ENCODE measurements around the gene FARS2.

Gene FARS2

DNA sequence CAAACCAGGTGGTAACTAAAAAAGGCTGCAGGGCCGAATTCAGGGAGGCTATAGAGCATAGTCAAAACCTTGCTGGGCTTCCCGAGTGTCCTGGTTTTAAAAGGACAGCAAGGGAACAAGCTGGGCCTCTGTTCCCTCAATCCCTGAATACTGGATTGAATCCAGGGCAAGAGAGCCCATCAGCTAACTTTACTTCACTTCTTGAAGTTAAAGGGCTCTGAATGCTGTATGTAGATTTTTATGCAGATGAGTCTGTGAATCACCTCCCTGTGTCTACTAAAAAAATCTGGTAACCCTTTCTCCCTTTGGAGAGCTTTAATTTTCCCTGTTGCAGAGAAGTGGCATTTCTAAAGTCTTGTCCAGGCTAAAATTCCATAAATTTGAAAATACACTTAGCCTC is 30.0 kb upstream of the FARS2 start:
- DNase-seq (ENCODE audit: low read depth) = no peak
- no peak overlapping the region for H3K4me3 ChIP-seq (ENCODE audit: low read depth, low read length)
- TF ChIP-seq CTCF (IDR thresholded peaks at IDR 0.05; ENCODE audit: low read depth, low read length) = no peak
- no peak for TF ChIP-seq MYC (IDR thresholded peaks at IDR 0.05; ENCODE audit: low read depth, low read length)
- TF ChIP-seq POLR2A (IDR thresholded peaks at IDR 0.05; ENCODE audit: extremely low read depth, insufficient read length) = no peak

- TF ChIP-seq, protein P1, sequence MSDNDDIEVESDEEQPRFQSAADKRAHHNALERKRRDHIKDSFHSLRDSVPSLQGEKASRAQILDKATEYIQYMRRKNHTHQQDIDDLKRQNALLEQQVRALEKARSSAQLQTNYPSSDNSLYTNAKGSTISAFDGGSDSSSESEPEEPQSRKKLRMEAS (IDR thresholded peaks at IDR 0.05; ENCODE audit: low read depth, low read length) = no peak
- no peak for TF ChIP-seq MYC (IDR thresholded peaks at IDR 0.05; ENCODE audit: low read depth, low read length)
- TF ChIP-seq CTCF (IDR thresholded peaks at IDR 0.05; ENCODE audit: low read depth, low read length) = no peak
- TF ChIP-seq POLR2A (IDR thresholded peaks at IDR 0.05; ENCODE audit: extremely low read depth, insufficient read length) = no peak
- no peak for DNase-seq (ENCODE audit: low read depth)
- no peak overlapping the region for H3K4me3 ChIP-seq (ENCODE audit: low read depth, low read length)
Measured at GRCh38 chr6:5234874-5235273, 26.4 kb upstream of the FARS2 start.

DNA sequence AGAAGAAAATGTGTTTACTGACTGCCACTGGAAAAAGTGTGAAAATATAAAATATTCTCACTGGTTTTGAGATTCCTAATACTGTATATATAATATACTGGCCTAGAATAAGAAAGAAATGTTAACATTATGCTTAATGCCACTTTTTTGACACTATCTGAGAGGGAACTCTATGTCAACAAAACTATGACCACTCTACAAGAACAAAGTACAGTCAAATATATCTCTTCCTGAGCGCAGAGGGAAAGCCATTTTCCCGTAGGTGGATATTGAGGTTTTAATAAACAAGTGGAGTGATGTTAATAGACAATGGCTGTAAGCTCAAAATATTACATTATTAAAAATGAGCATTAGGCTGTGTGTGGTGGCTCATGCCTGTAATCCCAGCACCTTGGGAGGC is 25.5 kb upstream of the FARS2 start:
- no peak for DNase-seq (ENCODE audit: low read depth)
- TF ChIP-seq, protein P1 (IDR thresholded peaks at IDR 0.05; ENCODE audit: low read depth, low read length) = no peak
- TF ChIP-seq POLR2A (IDR thresholded peaks at IDR 0.05; ENCODE audit: extremely low read depth, insufficient read length) (no peak), MYC (IDR thresholded peaks at IDR 0.05; ENCODE audit: low read depth, low read length) (no peak), CTCF (IDR thresholded peaks at IDR 0.05; ENCODE audit: low read depth, low read length) (no peak)
- H3K4me3 ChIP-seq (ENCODE audit: low read depth, low read length) = no peak overlapping the region

- TF ChIP-seq, protein P1 (IDR thresholded peaks at IDR 0.05; ENCODE audit: low read depth, low read length) = no peak
- TF ChIP-seq POLR2A (IDR thresholded peaks at IDR 0.05; ENCODE audit: extremely low read depth, insufficient read length) (no peak), MYC (IDR thresholded peaks at IDR 0.05; ENCODE audit: low read depth, low read length) (no peak), CTCF (IDR thresholded peaks at IDR 0.05; ENCODE audit: low read depth, low read length) (no peak)
- DNase-seq (ENCODE audit: low read depth) = no peak
Measured at GRCh38 chr6:5237805-5238204, 23.5 kb upstream of the FARS2 start.

GRCh38 chr6:5238336-5238735 is 23.0 kb upstream of the FARS2 start:
- TF ChIP-seq POLR2A (IDR thresholded peaks at IDR 0.05; ENCODE audit: extremely low read depth, insufficient read length) (no peak), MYC (IDR thresholded peaks at IDR 0.05; ENCODE audit: low read depth, low read length) (no peak)
- DNase-seq (ENCODE audit: low read depth) = no peak
- H3K4me3 ChIP-seq (ENCODE audit: low read depth, low read length) = no peak overlapping the region

More at GRCh38 chr6:5237805-5238204, 23.5 kb upstream of the FARS2 start:
- no peak overlapping the region for H3K4me3 ChIP-seq (ENCODE audit: low read depth, low read length)

DNA sequence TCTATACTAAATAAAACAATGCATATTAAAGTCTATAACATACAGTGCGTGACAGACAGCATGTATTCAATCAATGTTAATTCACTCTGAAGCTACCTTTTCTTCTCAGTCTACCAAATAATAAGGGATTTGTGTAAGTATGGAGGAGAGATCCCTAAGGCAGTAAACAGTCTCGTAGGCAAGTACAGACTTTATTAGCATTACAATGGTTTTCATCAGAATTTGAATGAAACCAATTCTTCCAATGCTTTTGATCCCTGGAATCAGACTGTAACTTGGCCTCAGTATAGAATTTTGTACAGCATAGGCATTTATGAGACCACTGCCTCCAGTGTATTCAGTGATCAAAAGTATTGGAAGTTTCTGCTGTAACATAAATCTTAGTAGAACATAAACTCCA is 20.1 kb upstream of the FARS2 start:
- no peak for TF ChIP-seq CTCF (IDR thresholded peaks at IDR 0.05; ENCODE audit: low read depth, low read length)
- no peak overlapping the region for H3K4me3 ChIP-seq (ENCODE audit: low read depth, low read length)

More for the DNA sequence above, 20.1 kb upstream of the FARS2 start:
- no peak for DNase-seq (ENCODE audit: low read depth)

Measured in NB4 (cell line).